HuH-7 (cell line): ENCODE results near the gene GRM7.
A peak's percentile ranks its signal among the peaks of the same experiment; 100 is the strongest.

Experiments
- DNase-seq: peaks from one replicate; pipeline ENCODE4 v3.0.0; 2011; ENCODE audit warnings: low spot score

The GRM7 gene

GRCh38 chr3:7581831-7582230, 720.9 kb downstream of the GRM7 start:
- no peak for DNase-seq

GRCh38 chr3:7585052-7585451, 724.1 kb downstream of the GRM7 start:
- DNase-seq: no peak

GRCh38 chr3:7588236-7588635, 727.3 kb downstream of the GRM7 start:
- no peak for DNase-seq

- no peak for DNase-seq
These were observed 728.6 kb downstream of the GRM7 start for GRCh38 chr3:7589526-7589925.

GRCh38 chr3:7602297-7602696, 741.4 kb downstream of the GRM7 start:
- DNase-seq: no peak

- DNase-seq: no peak
These were observed 746.2 kb downstream of the GRM7 start for GRCh38 chr3:7607083-7607482.

- DNase-seq: no peak
These were observed 746.8 kb downstream of the GRM7 start for GRCh38 chr3:7607676-7608075.

- DNase-seq: no peak
These were observed 749.7 kb downstream of the GRM7 start for GRCh38 chr3:7610634-7611033.

- DNase-seq: no peak
These were observed 754.1 kb downstream of the GRM7 start for GRCh38 chr3:7615043-7615442.

- DNase-seq: no peak
These were observed 757.7 kb downstream of the GRM7 start for GRCh38 chr3:7618606-7619005.

- no peak for DNase-seq
These were observed 759.5 kb downstream of the GRM7 start for GRCh38 chr3:7620401-7620800.

- DNase-seq: no peak
These were observed 760.2 kb downstream of the GRM7 start for GRCh38 chr3:7621046-7621630.

GRCh38 chr3:7621651-7622050, 760.7 kb downstream of the GRM7 start:
- no peak for DNase-seq

- DNase-seq: no peak
These were observed 764.1 kb downstream of the GRM7 start for GRCh38 chr3:7625021-7625420.

- DNase-seq: no peak
These were observed 769.5 kb downstream of the GRM7 start for GRCh38 chr3:7630351-7630911.

- DNase-seq: peak; percentile 9
These were observed 770.0 kb downstream of the GRM7 start for GRCh38 chr3:7630925-7631324.

- no peak for DNase-seq
These were observed 771.4 kb downstream of the GRM7 start for GRCh38 chr3:7632305-7632704.

- no peak for DNase-seq
These were observed 776.8 kb downstream of the GRM7 start for GRCh38 chr3:7637694-7638093.

GRCh38 chr3:7638103-7638502, 777.2 kb downstream of the GRM7 start:
- DNase-seq: no peak

- no peak for DNase-seq
These were observed 779.9 kb downstream of the GRM7 start for GRCh38 chr3:7640787-7641186.

GRCh38 chr3:7646851-7647250, 785.9 kb downstream of the GRM7 start:
- no peak for DNase-seq

- DNase-seq: no peak
These were observed 789.6 kb downstream of the GRM7 start for GRCh38 chr3:7650466-7650865.

GRCh38 chr3:7651274-7651673, 790.4 kb downstream of the GRM7 start:
- no peak for DNase-seq
